Upper lobe of left lung (tissue), 6 donors: ENCODE results near the gene PACS2. TPM values are rescaled to one million over a fixed set of nuclear protein-coding genes. Genes with fewer than 3 reads are reported as not detected.
A peak's percentile ranks its signal among the peaks of the same experiment; 100 is the strongest.

Experiments
- ATAC-seq, 2 donors: fragments of 200-7000 bp; cut with Tn5 transposase; one replicate each; pipeline ENCODE4 v1.9.1; 2022; ENCODE audit warnings: mild to moderate bottlenecking in 2 of 2, moderate library complexity in 2 of 2; ENCODE audit not compliant: low FRiP score in 2 of 2
- DNase-seq, 2 donors: peaks; one replicate each; pipeline ENCODE4 v3.0.0-alpha.2; 2019 to 2020
- H3K27ac ChIP-seq, 4 donors: fragments of 200-600 bp; sonication (generic); one replicate each; pipeline ENCODE4 v1.5.1; 2016 to 2019
- H3K27me3 ChIP-seq, 4 donors: fragments of 200-600 bp; sonication (generic); one replicate each; pipeline ENCODE4 v1.5.1; 2017 to 2019
- H3K36me3 ChIP-seq, 4 donors: fragments of 200-600 bp; sonication (generic); one replicate each; pipeline ENCODE4 v1.5.1; 2016 to 2019
- H3K4me1 ChIP-seq, 4 donors: fragments of 200-600 bp; sonication (generic); one replicate each; pipeline ENCODE4 v1.5.1; 2018 to 2019
- H3K4me3 ChIP-seq, 4 donors: fragments of 200-600 bp; sonication (generic); one replicate each; pipeline ENCODE4 v1.5.1; 2017 to 2019; ENCODE audit warnings: mild to moderate bottlenecking in 2 of 4, moderate library complexity in 1 of 4
- H3K9me3 ChIP-seq, 4 donors: fragments of 200-600 bp; sonication (generic); one replicate each; pipeline ENCODE4 v1.5.1; 2018 to 2019
- EP300 ChIP-seq, 4 donors: sonication (generic); formaldehyde crosslinking; IDR thresholded peaks; one replicate each; pipeline ENCODE4 v1.5.1; 2017; ENCODE audit warnings: antibody characterized with exemption in 4 of 4, control low read depth in 2 of 4
- POLR2A ChIP-seq, 4 donors: fragments of 450-650 bp; IDR thresholded peaks; one replicate each; pipeline ENCODE4 v1.5.1; 2016 to 2017; ENCODE audit warnings: antibody characterized with exemption in 4 of 4, mild to moderate bottlenecking in 2 of 4
- POLR2AphosphoS5 ChIP-seq, 2 donors: sonication (generic); formaldehyde crosslinking; IDR thresholded peaks; one replicate each; pipeline ENCODE4 v1.5.1; 2017; ENCODE audit warnings: antibody characterized with exemption in 2 of 2
- WGBS, 2 donors: methylation state at CpG; one replicate each; pipeline ENCODE4 v1.1.5; 2017 to 2018; 5-methylcytosine and 5-hydroxymethylcytosine counted together
- total RNA-seq, 6 donors: library from RNA; depleted of rRNA in 4 of 6; stranded (reverse); fragments of >200 nt in 4 of 6; gene quantifications; one replicate each; pipeline versions ENCODE4 v1.1.0 to v1.2.1, GENCODE V29; 2016 to 2021
- TF ChIP-seq, protein P1 (sequence below), 6 experiments: fragments of 450-650 bp in 4 of 6; fragments of 200-600 bp in 2 of 6; sonication (generic) in 2 of 6; IDR thresholded peaks; one replicate each; pipeline ENCODE4 v1.5.1; 2016 to 2019; ENCODE audit warnings: antibody characterized with exemption in 6 of 6
- donor health status: DM: no; HTN: no; CAD: no; lungs with moderate emphysema.
- donor health status: DM: no; HTN: yes; CAD: no; lungs with severe emphysema.

PACS2 gene
- total RNA-seq, 6 donors from 2014 or later, result 53.4 to 204 (median 86.5) TPM

DNA sequence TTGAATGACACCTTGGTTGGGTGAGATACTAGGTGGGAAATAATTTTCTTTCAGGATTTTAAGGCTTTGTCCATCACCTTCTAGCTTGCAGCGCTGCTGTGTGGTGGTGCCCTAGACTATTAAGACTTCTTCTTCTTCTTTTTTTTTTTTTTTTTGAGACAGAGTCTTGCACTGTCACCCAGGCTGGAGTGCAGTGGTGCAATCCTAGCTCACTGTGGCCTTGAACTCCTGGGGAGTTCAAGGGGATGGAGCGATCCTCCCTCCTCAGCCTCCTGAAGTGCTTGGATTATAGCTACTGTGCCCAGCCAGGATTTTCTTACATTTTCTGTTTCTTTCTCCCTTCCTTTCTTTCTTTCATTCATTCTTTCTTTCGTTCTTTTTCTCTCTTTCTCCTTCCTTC, 94.8 kb downstream of the PACS2 start:
- DNase-seq (no peak), ATAC-seq (no peak)
- 69 to 79% methylated on average over 3 of the region's 3 CpGs for WGBS, 2 donors
- Histone ChIP-seq H3K4me1 (peaks cover 11 to 16% (median 12%) of the 10 kb centered on the region in 4 donors), H3K9me3 (no peaks in the 10 kb centered on the region), H3K36me3 (no peaks in the 10 kb centered on the region), H3K27ac (no peak overlapping the region), H3K27me3 (peaks cover 0 to 12% (median 7%) of the 10 kb centered on the region in 4 donors), H3K4me3 (no peak overlapping the region)
- TF ChIP-seq EP300 (IDR thresholded peaks at IDR 0.05) (no peak), POLR2AphosphoS5 (IDR thresholded peaks at IDR 0.05) (no peak), POLR2A (IDR thresholded peaks at IDR 0.05) (no peak)
- TF ChIP-seq, protein P1, sequence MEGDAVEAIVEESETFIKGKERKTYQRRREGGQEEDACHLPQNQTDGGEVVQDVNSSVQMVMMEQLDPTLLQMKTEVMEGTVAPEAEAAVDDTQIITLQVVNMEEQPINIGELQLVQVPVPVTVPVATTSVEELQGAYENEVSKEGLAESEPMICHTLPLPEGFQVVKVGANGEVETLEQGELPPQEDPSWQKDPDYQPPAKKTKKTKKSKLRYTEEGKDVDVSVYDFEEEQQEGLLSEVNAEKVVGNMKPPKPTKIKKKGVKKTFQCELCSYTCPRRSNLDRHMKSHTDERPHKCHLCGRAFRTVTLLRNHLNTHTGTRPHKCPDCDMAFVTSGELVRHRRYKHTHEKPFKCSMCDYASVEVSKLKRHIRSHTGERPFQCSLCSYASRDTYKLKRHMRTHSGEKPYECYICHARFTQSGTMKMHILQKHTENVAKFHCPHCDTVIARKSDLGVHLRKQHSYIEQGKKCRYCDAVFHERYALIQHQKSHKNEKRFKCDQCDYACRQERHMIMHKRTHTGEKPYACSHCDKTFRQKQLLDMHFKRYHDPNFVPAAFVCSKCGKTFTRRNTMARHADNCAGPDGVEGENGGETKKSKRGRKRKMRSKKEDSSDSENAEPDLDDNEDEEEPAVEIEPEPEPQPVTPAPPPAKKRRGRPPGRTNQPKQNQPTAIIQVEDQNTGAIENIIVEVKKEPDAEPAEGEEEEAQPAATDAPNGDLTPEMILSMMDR (IDR thresholded peaks at IDR 0.05), result no peak

DNA sequence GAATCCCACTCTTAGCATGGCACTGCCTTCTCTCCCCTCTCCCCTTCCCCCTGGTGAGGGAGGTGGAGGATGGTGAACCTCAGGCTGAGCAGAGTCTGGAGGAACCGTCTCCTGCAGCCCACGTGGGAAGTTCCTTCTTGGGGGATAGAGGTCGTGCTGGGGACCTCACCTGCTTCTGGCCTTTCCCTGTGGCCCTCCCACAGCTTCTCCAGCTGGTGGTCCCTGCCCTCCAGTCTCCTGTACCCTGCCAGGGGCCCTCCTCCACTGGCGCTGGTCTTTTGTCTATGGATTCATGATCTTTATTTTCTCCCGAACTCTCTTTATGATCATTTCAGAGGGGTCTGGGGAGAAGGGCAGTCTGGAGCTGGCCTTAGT, 96.1 kb downstream of the PACS2 start:
- H3K27ac ChIP-seq, result no peak overlapping the region
- H3K4me3 ChIP-seq, result peak overlapping the region in 2 of 4 donors; percentile 44 to 46
- TF ChIP-seq POLR2A (IDR thresholded peaks at IDR 0.05) (no peak), POLR2AphosphoS5 (IDR thresholded peaks at IDR 0.05) (no peak), EP300 (IDR thresholded peaks at IDR 0.05) (no peak)
- TF ChIP-seq, protein P1 (IDR thresholded peaks at IDR 0.05), result no peak
- ATAC-seq (no peak), DNase-seq (no peak)
- WGBS, 2 donors, result 33 to 47% methylated on average over 5 of the region's 5 CpGs
- no peaks in the 10 kb centered on the region for H3K36me3 ChIP-seq
- H3K27me3 ChIP-seq, result peaks cover 0 to 12% (median 7%) of the 10 kb centered on the region in 4 donors
- H3K9me3 ChIP-seq, result no peaks in the 10 kb centered on the region
- H3K4me1 ChIP-seq, result peaks cover 14 to 29% (median 18%) of the 10 kb centered on the region in 4 donors

DNA sequence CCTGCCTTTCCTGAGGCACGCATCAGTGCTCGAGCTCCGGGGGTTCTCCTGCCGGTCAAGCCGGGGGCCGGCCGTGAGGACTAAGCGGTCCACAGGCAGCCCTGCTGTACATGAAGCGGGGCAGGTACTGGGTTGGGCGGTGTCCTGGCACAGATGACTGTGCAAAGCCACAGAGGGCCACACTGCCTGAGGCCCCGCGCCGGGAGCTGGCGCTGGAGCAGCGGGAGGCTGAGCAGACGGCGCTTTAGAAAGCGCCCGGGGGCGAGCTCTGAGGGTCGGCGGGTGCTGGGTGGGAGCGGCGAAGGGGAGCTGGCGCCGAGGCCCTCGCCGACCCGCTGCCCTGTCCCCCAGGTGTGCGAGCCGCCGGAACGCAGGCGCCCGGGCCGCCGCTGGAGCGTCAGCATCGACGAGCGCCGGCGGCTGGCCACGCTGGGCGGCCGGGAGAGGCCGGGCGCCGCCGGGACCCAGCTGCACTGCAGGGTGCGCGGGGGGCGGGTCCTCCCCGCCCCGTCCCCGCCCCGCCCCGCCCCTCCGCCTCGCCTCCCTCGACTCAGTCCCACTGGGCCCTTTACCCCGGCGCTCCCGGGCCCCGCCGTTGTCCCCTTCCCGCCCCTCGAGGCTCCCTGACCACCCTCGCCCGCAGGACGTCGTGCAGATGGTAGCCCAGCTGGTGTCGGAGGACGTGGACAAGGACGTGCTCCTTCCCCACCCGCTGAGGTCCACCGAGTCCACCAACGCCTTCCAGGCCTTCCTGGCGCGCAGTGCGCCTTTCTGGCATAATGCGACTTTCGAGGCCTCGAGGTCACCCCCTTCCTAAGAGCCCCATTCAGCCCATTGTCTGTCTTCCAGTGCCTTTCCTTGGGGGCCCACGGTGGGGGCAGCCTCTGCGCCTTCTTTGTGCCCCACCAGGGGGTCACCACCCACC, 96.7 kb downstream of the PACS2 start:
- peak; percentile 43 to 91 for DNase-seq
- 17 to 26% methylated on average over 28 to 47 of the region's 86 CpGs for WGBS, 2 donors

DNA sequence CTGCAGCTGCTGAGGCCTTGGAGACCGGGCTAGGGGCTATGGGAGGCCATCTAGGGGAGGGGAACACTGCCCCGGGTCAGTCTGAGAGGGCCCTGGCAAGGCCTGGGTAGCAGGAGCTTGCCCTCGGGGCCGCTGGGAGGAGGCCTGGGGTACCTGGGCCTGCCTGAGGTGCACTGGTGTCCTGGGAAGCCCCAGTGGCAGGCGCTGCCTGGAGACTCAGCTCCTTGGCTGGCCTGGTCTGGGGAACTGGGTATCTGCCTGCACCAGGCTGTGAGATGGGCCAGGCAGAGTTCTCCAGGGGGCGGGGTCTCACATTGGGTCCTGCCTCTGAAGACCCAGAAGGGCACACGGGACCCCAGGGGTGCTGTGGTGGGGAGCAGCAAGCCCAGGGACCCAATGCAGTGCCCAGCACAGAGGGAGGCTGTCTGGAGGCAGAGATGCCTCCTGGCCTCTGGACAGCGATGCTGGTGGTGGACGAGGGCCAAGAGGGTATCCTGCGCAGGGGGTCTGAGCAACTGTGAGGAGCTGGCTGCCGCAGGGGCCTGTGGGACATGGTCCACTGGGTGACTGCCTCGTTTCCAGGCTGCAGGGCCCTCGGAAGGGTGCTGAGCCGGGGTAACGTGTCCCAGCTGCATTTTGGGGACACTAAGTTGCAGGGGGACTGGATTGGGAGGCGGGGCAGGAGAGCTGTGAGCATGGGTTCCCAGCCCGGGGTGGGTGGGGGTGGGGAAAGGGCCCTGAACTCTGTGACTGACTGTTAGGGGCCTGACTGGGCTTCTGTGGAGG, 97.6 kb downstream of the PACS2 start:
- WGBS, 2 donors, result 69 to 77% methylated on average over 6 to 15 of the region's 17 CpGs
- no peak for TF ChIP-seq POLR2A (IDR thresholded peaks at IDR 0.05)
- TF ChIP-seq POLR2AphosphoS5 (IDR thresholded peaks at IDR 0.05), result no peak
- TF ChIP-seq, protein P1 (IDR thresholded peaks at IDR 0.05), result no peak
- no peak for TF ChIP-seq EP300 (IDR thresholded peaks at IDR 0.05)
- Histone ChIP-seq H3K27me3 (peaks cover 0 to 12% (median 7%) of the 10 kb centered on the region in 4 donors), H3K4me1 (peaks cover 14 to 29% (median 18%) of the 10 kb centered on the region in 4 donors), H3K27ac (no peak overlapping the region), H3K36me3 (no peaks in the 10 kb centered on the region), H3K9me3 (no peaks in the 10 kb centered on the region), H3K4me3 (no peak overlapping the region)
- DNase-seq (peak in 1 of 2 donors; percentile 66), ATAC-seq (no peak)

More for the DNA sequence above, 96.7 kb downstream of the PACS2 start:
- no peak overlapping the region for H3K27ac ChIP-seq
- peak in 1 of 2 donors; percentile 74 for ATAC-seq
- H3K36me3 ChIP-seq, result no peaks in the 10 kb centered on the region
- H3K4me3 ChIP-seq, result peak overlapping the region in 3 of 4 donors; percentile 32 to 46 (median 44)
- TF ChIP-seq POLR2AphosphoS5 (IDR thresholded peaks at IDR 0.05) (no peak), EP300 (IDR thresholded peaks at IDR 0.05) (no peak), POLR2A (IDR thresholded peaks at IDR 0.05) (no peak)
- TF ChIP-seq, protein P1 (IDR thresholded peaks at IDR 0.05), result no peak
- no peaks in the 10 kb centered on the region for H3K9me3 ChIP-seq
- peaks cover 14 to 29% (median 18%) of the 10 kb centered on the region in 4 donors for H3K4me1 ChIP-seq
- H3K27me3 ChIP-seq, result peaks cover 0 to 12% (median 7%) of the 10 kb centered on the region in 4 donors
